ENCODE data around the gene MAN2B2. TPM values are rescaled to one million over a fixed set of nuclear protein-coding genes. Genes with fewer than 3 reads are reported as not detected.

The MAN2B2 gene
- total RNA-seq, 1 experiment from 2014 or later = 8.5 TPM

GRCh38 chr4:6549890-6550620 lies 24.9 kb upstream of the MAN2B2 start:
- intact Hi-C loops (cut with micrococcal nuclease) = loop anchor here (5.0 kb wide), 1 partner anchor 208 kb away; no protein-coding TSS in a partner anchor
- ATAC-seq = no peak

GRCh38 chr4:6550821-6551220 lies 24.2 kb upstream of the MAN2B2 start:
- Histone ChIP-seq H3F3A (ENCODE audit: low read length, unreplicated experiment) (no peaks in the 10 kb centered on the region), H3K4me2 (ENCODE audit: low read length) (no peak overlapping the region), H3K9ac (ENCODE audit: low read length) (no peak overlapping the region), H3K9me2 (replicated peaks; ENCODE audit: low read length) (no peaks in the 10 kb centered on the region), H3K9me3 (ENCODE audit: low read length) (no peaks in the 10 kb centered on the region), H4K20me1 (ENCODE audit: low read length) (no peaks in the 10 kb centered on the region), H3K4me3 (ENCODE audit: low read length) (no peak overlapping the region), H2AFZ (ENCODE audit: low read length) (no peak overlapping the region), H3K4me1 (ENCODE audit: insufficient read depth, low read length) (no peaks in the 10 kb centered on the region), H3K79me2 (ENCODE audit: low read length) (no peaks in the 10 kb centered on the region), H3K27me3 (ENCODE audit: low read length) (no peaks in the 10 kb centered on the region), H3K27ac (ENCODE audit: low read length) (no peak overlapping the region), H3K36me3 (ENCODE audit: low read depth, low read length) (no peaks in the 10 kb centered on the region)
- TF ChIP-seq EZH2 (IDR thresholded peaks at IDR 0.05; ENCODE audit: low read length, unreplicated experiment) (no peak), EZH2phosphoT487 (IDR thresholded peaks at IDR 0.05; ENCODE audit: borderline replicate concordance, low read length) (no peak), CTCF (conservative IDR thresholded peaks at IDR 0.05; ENCODE audit: low read depth, low read length) (no peak)
- BruUV-seq (replicated peaks) = no TSS peak
- ChIA-PET POLR2A (ENCODE audit: unreplicated experiment) (no interaction called here), CTCF (no interaction called here)
- intact Hi-C loops (cut with micrococcal nuclease) = no loop called here
- DNase-seq (no peak), ATAC-seq (no peak)

More at GRCh38 chr4:6549890-6550620, 24.9 kb upstream of the MAN2B2 start:
- no TSS peak for BruUV-seq (replicated peaks)
- ChIA-PET CTCF (no interaction called here), POLR2A (ENCODE audit: unreplicated experiment) (no interaction called here)
- Histone ChIP-seq H4K20me1 (ENCODE audit: low read length) (no peaks in the 10 kb centered on the region), H3F3A (ENCODE audit: low read length, unreplicated experiment) (no peaks in the 10 kb centered on the region), H3K27ac (ENCODE audit: low read length) (no peak overlapping the region), H3K9me2 (replicated peaks; ENCODE audit: low read length) (no peaks in the 10 kb centered on the region), H3K9me3 (ENCODE audit: low read length) (no peaks in the 10 kb centered on the region), H3K4me3 (ENCODE audit: low read length) (no peak overlapping the region), H3K9ac (ENCODE audit: low read length) (no peak overlapping the region), H2AFZ (ENCODE audit: low read length) (no peak overlapping the region), H3K79me2 (ENCODE audit: low read length) (no peaks in the 10 kb centered on the region), H3K27me3 (ENCODE audit: low read length) (no peaks in the 10 kb centered on the region), H3K36me3 (ENCODE audit: low read depth, low read length) (no peaks in the 10 kb centered on the region), H3K4me1 (ENCODE audit: insufficient read depth, low read length) (no peaks in the 10 kb centered on the region), H3K4me2 (ENCODE audit: low read length) (no peak overlapping the region)
- DNase-seq = no peak
- TF ChIP-seq EZH2 (IDR thresholded peaks at IDR 0.05; ENCODE audit: low read length, unreplicated experiment) (no peak), EZH2phosphoT487 (IDR thresholded peaks at IDR 0.05; ENCODE audit: borderline replicate concordance, low read length) (no peak), CTCF (conservative IDR thresholded peaks at IDR 0.05; ENCODE audit: low read depth, low read length) (no peak)

GRCh38 chr4:6551660-6552059 lies 23.3 kb upstream of the MAN2B2 start:
- H3K4me1 ChIP-seq (ENCODE audit: insufficient read depth, low read length) = no peaks in the 10 kb centered on the region

More at GRCh38 chr4:6551660-6552059, 23.3 kb upstream of the MAN2B2 start:
- Histone ChIP-seq H3K27ac (ENCODE audit: low read length) (no peak overlapping the region), H3K9me3 (ENCODE audit: low read length) (no peaks in the 10 kb centered on the region), H3K4me3 (ENCODE audit: low read length) (no peak overlapping the region), H4K20me1 (ENCODE audit: low read length) (no peaks in the 10 kb centered on the region), H3K27me3 (ENCODE audit: low read length) (peaks cover 1% of the 10 kb centered on the region; the same call in 1 of the 2 replicates), H3K36me3 (ENCODE audit: low read depth, low read length) (no peaks in the 10 kb centered on the region), H3F3A (ENCODE audit: low read length, unreplicated experiment) (no peaks in the 10 kb centered on the region), H3K4me2 (ENCODE audit: low read length) (no peak overlapping the region), H2AFZ (ENCODE audit: low read length) (no peak overlapping the region), H3K79me2 (ENCODE audit: low read length) (no peaks in the 10 kb centered on the region), H3K9me2 (replicated peaks; ENCODE audit: low read length) (no peaks in the 10 kb centered on the region), H3K9ac (ENCODE audit: low read length) (no peak overlapping the region)
- no TSS peak for BruUV-seq (replicated peaks)
- ChIA-PET POLR2A (ENCODE audit: unreplicated experiment) (no interaction called here), CTCF (no interaction called here)
- ATAC-seq (no peak), DNase-seq (no peak)
- TF ChIP-seq CTCF (conservative IDR thresholded peaks at IDR 0.05; ENCODE audit: low read depth, low read length) (no peak), EZH2 (IDR thresholded peaks at IDR 0.05; ENCODE audit: low read length, unreplicated experiment) (no peak), EZH2phosphoT487 (IDR thresholded peaks at IDR 0.05; ENCODE audit: borderline replicate concordance, low read length) (no peak)
- intact Hi-C loops (cut with micrococcal nuclease) = no loop called here
